NOMO-1 (cell line): Measurements from ENCODE around the gene TCOF1.
"Not testable (repeated sequence)": the region's sequence is repeated elsewhere in the genome, so short reads cannot be mapped to it uniquely, and the experiment has no call there.

Experiments
- DNase-seq, 2 experiments: peaks; one replicate each; lab custom pipeline; 2025; ENCODE audit not compliant: unreplicated experiment in 2 of 2; lab: John Stamatoyannopoulos, UW

TCOF1 gene

DNA sequence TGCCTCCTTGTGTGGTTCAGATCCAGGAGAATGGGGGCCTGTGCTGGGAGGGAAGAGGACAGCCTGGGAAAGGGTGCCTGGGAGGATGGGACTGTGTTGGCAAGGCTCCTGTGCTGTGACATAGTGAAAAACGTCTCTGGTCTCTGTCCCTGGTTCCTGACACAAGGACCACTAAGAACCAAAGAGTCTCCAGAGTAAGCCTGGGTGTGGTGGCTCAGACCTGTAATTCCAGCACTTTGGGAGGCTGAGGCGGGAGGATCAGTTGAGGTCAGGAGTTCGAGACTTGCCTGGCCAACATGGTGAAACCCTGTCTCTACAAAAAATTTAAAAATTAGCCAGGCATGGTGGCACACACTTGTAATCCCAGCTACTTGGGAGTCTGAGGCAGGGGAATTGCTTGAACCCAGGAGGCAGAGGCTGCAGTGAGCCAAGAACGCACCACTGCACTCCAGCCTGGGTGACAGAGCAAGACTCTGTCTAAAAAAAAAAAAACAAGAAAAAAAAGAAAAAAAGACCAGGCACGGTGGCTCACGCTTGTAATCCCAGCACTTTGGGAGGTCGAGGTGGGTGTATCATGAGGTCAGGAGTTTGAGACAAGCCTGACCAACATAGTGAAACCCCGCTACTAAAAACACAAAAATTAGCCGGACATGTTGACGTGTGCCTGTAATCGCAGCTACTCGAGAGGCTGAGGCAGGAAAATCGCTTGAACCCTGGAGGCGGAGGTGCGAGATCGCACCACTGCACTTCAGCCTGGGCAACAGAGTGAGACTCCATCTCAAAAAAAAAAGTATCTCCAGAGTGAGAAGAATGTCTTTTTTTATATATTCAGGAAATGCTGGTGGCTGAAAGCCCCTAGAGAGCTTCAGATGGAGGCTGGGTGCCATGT, 56.6 kb downstream of the TCOF1 start:
- DNase-seq = not testable (repeated sequence)

DNA sequence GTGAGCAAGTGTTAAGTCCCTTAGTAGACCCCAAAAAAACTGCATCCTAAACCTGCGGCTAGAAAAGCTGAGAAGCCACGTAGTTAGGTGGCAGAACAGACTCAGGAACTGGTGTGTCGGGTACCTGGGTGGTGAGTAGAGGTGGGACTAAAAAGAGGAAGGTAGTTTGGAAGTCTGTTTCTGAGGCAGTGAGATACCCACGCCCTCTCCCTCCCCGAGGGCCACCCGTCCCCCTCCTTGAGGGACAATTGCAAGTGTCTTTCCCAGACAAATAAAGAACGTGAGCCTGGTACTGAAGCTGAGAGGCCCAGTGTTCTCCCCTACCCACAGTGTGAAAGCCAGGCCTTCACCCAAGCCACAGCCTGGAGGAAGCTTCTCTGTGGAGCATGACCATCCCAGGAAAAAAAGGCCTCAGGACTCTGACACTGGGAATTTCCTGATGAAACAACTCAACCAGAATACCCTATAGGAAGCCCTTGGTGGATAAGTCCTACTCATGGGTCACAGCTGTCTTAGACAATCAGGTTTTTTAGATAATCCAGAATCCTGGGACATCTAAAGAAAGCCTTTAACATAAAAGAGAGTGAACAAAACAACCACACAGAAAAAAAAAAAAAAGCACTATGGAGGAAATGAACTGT, 62.3 kb downstream of the TCOF1 start:
- DNase-seq = peak; percentile 29 to 54

DNA sequence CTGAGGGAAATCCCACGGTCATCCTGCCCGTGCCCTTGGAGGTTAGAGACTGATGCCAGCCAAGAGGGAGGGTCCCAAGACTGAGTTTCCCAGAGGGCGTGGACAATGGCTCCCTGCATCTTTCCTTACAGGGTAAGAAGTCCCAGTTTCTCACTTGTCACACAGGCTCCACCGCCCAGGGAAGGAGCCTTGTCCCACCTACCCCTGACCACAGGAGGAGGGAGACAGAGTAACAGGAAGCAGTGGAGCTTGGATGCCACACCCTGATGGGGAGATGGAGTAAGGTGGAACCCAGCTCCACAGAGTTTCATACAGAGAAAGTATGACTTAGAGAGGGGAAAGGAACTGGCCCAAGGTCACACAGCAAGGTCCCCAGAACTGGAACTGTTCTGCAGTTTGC, 64.6 kb downstream of the TCOF1 start:
- no peak for DNase-seq

DNA sequence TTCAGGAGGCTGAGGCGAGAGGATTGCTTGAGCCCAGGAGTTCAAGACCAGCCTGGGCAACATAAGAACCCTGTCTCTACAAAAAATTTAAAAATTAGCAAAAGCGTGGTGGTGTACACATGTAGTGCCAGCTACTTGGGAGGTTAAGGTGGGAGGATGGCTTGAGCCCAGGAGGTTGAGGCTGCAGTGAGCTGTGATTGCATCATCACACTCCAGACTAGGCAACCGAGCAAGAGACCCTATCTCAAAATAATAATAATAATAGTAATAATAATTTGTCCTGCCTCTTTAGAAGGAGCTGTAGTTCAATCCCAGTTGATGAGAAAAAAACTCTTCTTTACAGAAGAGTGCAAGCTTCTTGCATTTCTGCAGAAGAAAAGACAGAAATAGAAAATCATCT, 65.3 kb downstream of the TCOF1 start:
- DNase-seq = no peak

DNA sequence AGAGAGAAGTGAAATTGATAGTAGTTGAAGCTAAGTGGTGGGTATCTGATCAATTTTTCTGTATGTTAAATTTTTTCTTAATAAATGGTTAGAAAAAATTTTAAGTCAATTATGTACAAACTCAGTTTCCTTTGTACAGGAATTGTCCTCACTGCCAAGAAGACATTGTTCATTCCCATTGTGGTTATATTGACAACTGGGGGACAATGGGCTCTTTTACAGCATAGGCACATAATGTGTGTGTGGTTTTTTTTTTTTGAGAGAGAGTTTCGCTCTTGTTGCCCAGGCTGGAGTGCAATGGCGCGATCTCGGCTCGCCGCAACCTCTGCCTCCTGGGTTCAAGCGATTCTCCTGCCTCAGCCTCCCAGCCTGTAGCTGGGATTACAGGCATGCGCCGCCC, 68.7 kb downstream of the TCOF1 start:
- DNase-seq = not testable (repeated sequence)

DNA sequence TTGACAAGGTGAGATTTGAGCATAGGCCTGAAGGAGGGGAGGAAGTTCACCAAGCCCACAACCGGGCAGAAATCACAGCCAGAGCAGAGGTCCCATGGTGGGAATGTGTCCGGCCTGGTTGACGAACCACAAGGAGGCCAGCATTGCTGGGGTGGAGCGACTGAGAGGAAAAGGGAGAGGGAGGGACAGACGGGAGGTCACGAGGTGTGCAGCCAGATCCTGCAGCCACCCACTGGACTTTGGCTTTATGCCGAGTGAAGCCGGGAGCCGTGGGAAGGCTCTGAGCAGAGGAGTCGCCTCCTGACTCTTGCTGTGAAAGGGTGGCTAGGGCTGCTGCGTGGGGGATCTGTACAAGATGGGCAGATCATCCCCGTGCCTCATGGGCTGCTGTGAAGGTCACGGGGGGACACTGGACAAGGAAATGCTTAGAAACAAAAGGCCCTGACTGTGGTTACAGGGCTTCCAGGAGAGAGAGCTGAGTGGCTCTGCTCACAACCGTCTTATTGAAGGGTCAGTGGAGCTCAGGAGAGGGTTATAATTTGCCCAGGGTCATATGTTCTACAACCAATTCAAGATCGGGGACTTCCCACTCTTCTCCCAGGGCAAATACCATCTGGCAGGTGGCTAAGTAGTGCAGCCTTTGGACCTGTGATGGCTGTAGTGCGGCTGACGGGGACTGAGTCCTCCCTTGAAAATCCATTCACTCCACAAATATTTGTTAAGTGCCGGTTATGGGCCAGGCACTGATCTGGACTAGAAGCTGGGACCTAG, 70.8 kb downstream of the TCOF1 start:
- no peak for DNase-seq

DNA sequence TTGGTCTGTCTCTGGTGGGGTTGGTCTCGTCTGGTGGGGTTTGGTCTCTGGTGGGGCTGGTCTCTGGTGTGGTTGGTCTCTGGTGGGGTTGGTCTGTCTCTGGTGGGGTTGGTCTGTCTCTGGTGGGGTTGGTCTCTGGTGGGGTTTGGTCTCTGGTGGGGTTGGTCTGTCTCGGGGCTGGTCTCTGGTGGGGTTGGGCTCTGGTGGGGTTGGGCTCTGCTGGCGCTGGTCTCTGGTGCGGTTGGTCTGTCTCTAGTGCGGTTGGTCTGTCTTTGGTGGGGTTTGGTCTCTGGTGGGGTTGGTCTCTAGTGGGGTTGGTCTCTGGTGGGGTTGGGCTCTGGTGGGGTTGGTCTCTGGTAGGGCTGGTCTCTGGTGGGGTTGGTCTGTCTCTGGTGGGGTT, 71.5 kb downstream of the TCOF1 start:
- no peak for DNase-seq

DNA sequence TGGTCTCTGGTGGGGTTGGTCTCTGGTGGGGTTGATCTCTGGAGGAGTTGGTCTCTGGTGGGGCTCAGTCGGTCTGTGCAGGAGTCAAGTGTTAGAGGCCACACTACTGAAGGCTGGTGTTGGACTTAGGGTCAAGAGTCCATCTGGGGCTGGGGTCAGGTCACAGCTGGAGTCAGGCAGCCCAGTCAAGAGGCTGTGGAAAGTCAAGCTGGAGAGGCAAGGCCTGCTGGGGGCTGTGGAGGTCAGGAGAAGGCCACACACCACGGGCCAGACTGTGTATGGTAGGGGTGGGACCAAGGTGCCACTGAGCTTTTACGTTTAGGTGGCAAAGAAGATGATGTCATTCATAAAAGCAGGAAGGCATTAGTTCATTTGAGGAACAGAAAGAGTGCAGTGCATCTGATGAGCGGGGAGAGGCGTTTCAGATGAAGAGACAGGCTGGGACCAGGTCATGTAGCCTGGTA, 71.9 kb downstream of the TCOF1 start:
- DNase-seq = peak; percentile 13 to 59

DNA sequence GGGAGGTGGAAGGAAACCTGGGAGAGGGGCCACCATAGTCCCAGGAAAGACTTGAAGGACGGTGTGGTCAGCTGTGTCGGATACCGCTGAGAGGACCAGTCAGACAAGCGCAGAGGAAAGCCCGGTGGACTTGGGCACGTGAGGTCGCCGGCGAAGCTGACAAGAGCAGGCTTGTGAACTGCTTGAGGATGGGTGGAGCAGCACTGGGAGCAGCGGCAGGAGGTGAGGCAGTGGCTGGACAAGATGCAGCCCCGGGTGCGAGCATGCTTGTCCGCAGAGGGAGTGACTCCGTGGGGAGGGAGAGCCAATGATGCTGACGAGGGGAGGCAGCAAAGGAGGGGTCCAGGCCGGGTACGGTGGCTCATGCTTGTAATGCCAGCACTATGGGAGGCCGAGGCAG, 73.6 kb downstream of the TCOF1 start:
- no peak for DNase-seq

DNA sequence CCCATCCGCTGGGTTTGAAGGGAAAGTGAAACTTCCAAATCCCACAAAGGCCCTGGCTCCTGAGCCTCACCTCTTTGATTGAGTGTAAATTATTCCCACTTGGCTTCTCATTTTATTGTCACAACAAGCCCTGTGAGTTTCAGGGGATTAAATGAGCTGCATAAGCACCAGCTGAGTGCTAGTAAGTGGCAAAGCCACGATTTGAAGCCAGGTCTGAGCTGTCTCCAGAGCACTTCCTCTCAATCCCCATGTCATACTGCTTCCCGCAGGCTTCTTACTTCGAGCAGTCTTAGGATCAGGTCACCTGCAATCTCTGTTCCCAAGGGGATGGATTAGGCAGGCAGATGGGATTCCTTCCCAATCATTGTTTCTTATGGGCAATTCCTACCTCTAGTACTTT, 74.1 kb downstream of the TCOF1 start:
- no peak for DNase-seq

DNA sequence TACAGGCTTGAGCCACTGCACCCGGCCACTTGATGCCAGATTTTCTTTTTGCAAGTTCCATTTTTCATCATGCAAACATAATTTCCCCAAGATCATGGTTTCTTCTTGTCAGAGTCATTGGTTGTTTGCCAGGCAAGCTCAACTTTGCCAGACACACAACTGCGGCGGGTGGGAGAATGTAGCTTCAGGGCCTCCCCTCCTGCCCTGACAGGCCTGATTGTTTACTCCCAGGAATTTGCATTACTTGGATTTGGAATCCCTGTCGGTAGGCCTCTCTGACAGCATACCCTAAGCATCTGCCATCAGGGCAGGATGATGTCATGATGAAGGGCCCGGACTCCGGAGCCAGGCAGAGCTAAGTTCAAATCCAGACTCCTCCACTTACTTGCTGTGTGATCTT, 77.0 kb downstream of the TCOF1 start:
- DNase-seq = no peak

DNA sequence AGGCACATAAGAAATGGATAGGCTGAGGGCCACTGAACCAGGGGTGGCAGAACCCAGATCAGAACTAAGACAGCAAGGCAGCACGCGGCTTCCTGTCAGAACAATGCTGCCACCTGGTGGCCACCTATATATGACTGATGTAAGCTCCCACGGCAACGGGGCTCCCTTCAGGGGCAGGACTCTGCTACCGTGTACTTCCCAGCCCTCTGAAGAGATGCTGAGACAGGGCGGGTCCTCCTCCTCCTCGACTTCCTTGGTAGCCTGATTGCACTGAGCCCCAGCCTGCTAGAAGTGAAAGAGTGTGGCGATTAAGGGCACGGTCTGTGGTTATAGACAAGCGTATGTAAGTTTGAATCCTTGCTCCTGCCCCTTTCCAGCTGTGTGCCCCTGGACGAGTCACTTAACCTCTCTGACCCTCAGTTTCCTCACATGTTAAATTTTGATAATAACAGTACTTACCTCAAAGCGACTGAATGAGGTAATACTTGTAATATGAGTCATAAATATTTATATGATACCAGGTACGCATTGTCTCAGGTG, 78.7 kb downstream of the TCOF1 start:
- DNase-seq = peak; percentile 81 to 87

DNA sequence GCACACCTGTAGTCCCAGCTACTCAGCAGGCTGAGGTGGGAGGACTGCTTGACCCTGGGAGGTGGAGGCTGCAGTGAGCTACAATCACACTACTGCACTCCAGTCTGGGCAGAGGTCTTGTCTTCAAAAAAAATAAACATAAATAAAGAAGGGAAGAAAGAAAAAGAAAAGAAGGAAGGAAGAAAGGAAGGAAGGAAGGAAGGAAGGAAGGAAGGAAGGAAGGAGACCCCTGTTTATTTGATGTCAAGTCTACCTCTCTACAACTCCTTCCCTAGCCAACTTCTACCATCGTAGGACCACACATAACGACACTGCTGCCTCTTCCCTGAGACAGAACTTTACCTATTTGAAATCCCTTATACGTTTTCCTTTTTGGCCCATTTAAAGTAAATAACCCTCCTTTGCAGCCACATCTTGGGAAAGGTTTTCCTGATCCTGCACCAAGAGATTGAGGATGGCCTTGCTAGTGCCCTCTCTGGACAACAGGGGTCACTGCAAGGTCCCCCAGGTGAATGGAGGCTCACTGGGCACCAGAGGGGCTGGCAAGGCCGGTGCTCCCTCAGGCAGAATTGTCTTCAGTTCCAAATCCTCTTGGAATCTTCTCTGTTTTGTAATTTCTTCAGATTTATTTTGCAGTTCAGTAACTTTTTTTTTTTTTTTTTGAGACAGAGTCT, 81.5 kb downstream of the TCOF1 start:
- DNase-seq = peak in 1 of 2 experiments; percentile 15

DNA sequence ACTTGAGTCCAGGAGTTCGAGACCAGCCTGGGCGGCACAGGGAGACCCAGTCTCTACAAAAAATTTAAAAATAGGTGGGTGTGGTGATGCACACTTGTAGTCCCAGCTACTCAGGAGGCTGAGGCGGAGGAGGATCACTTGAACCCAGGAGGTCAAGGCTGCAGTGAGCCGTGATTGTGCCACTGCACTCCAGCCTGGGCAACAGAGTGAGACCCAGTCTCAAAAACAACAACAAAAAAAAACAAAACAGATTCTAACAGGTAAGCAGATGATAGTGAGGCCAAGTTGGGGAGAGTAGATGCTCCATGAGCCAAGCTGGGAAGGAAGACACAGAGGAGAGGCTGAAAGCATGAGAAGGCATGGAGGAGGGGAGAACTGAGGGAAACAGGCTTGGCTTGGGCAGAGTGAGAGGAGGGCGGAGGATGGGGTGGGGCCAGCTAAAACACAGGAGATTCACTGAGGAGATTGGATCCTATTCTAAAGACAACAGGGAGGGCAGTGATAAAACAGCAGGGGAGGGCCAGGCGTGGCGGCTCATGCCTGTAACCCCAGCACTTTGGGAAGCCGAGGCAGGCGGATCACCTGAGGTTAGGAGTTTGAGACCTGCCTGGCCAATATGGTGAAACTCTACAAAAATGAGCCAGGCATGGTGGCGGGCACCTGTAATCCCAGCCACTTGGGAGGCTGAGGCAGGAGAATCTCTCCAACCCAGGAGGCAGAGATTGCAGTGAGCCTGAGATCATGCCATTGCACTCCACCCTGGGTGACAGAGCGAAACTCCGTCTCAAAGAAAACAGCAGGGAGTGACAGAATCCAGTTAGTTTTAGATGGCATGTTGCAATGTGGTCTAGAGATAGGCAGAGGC, 83.7 kb downstream of the TCOF1 start:
- DNase-seq = no peak

DNA sequence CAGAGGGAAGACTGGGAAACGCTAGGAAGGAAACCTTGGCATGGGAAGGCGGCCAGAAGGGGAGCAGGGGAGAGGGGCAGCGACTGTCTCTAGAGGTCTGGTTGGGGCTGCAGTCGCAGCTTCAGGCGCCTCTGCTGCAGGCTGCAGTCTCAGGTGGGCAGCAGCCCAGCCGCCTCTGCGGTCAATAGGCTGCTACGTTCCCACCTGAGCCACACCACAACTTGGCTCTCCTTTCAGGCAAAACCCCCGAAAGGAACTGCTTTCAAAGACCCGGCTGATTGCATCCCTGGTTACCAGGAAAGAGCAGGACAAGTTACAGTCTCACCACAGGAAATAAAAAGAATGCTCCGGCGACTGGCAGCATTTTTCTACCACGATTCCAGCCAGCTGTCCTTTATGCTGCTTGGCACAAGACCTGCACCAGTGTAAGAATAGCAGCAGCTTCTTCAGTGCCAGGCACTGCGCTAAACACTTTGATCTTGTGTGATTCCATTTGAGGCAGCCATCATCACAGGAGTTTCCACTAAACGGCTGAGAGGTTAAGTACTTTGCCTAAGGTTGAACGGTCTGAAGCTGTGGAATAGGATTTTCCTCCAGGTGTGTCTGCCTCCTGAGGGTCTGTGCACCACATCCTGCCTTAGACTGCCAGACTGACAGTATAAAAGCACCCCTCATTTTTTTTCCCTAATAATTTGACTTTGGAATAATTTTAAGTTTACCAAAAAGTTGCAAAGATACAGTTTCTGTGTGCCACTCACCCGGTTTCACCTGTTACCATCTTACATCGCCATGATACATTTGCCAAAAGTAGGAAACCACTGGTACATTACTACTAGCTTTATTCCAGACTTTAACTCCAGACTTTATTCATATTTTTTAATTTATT, 84.6 kb downstream of the TCOF1 start:
- no peak for DNase-seq

DNA sequence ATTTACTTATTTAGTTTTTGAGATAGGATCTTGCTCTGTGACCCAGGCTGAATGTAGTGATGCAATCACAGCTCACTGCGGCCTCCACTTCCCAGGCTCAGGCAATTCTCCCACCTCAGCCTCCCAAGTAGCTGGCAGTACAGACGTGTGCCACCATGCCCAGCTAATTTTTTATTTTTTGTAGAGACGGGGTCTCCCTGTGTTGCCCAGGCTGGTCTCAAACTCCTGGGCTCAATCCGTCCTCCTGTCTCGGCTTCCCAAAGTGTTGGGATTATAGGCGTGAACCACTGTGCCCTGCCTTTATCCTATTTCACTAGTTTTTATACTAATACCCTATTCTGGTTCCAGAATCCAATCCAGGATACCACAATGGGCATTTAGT, 85.2 kb downstream of the TCOF1 start:
- no peak for DNase-seq

DNA sequence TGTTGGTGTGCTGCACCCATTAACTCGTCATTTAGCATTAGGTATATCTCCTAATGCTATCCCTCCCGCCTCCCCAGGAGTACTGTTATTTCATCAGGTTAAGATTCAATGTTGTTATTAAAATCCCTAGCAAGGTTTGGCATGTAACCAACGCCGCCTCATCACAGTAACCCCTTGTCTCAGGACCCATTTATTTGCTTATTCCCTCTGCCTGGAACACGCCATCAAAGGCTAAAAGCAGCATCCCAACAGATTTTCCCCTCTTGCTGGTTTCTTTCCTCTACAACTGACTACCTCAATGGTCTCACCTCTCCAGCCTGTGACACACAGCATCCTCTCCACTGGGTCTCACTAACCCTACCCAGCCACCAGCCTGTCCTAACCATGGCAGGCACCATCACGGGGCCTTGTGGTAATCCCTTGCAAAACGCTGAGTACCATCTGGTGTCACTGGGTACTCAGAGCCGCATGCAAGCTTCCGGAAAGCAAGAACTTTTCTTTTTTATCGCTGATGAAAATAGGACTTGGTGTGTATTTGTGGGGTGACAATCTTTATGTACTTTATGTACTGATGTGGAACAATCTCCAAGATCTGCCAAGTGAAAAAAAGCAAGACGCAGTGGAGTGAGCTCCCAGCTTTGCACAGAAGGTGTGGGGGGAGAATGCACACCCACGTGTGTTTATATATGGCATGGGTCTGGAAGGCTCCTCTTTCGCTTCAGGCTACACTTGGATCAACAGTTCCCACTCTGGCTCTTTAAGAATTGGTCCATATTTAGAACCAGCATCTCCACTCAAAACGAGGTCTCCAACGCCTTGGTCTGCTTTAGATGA, 86.0 kb downstream of the TCOF1 start:
- DNase-seq = no peak

DNA sequence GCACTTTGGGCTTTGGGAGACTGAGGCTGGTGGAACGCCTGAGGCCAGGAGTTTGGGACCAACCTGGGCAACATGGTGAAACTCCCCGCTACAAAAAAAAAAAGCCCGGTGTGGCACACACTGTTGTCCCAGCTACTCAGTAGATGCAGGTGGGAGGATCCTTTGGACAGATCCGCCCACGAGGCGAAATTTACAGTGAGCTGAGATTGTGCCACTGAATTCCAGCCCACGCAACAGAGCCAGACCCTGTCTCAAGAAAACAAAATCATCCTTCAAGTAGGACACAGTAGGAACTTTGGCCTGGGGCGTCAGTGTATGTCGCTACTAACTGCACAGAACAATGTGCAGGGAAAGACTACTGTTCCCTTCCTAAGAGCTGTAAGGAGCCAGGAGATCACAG, 87.3 kb downstream of the TCOF1 start:
- no peak for DNase-seq
